ENCODE data around the gene SLC24A3. TPM values are rescaled to one million over a fixed set of nuclear protein-coding genes. Genes with fewer than 3 reads are reported as not detected.

SLC24A3 gene
- total RNA-seq, 1 donor from 2014 or later, result 13.1 TPM

DNA sequence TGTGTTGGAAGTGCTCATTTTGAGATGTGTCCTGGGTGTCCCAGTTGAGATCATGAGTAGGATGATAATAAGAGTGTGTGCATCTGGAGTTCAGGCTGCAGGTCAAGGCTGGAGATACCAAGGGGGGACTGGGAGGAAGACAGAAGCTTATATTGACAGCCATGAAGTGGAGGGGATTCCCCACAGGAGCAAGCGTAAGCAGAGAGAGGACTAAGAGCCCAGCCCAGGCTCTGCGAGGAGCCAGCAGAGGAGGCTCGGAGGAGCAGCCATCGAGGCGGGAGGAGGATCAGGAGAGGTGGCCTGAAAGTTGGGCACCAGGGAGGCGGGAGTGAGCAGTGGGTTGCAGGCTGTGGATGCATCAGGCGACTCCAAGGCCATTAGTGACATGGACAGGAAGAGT is 116.2 kb downstream of the SLC24A3 start:
- Histone ChIP-seq H3K4me1 (peaks cover 4% of the 10 kb centered on the region), H3K4me3 (no peak overlapping the region), H3K27me3 (no peaks in the 10 kb centered on the region), H3K36me3 (no peaks in the 10 kb centered on the region), H3K27ac (no peak overlapping the region), H3K9me3 (no peaks in the 10 kb centered on the region)
- ATAC-seq (no peak), DNase-seq (no peak)
- TF ChIP-seq, protein P1, sequence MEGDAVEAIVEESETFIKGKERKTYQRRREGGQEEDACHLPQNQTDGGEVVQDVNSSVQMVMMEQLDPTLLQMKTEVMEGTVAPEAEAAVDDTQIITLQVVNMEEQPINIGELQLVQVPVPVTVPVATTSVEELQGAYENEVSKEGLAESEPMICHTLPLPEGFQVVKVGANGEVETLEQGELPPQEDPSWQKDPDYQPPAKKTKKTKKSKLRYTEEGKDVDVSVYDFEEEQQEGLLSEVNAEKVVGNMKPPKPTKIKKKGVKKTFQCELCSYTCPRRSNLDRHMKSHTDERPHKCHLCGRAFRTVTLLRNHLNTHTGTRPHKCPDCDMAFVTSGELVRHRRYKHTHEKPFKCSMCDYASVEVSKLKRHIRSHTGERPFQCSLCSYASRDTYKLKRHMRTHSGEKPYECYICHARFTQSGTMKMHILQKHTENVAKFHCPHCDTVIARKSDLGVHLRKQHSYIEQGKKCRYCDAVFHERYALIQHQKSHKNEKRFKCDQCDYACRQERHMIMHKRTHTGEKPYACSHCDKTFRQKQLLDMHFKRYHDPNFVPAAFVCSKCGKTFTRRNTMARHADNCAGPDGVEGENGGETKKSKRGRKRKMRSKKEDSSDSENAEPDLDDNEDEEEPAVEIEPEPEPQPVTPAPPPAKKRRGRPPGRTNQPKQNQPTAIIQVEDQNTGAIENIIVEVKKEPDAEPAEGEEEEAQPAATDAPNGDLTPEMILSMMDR (IDR thresholded peaks at IDR 0.05), result no peak
- intact Hi-C loops (cut with DNase I), result no loop called here

DNA sequence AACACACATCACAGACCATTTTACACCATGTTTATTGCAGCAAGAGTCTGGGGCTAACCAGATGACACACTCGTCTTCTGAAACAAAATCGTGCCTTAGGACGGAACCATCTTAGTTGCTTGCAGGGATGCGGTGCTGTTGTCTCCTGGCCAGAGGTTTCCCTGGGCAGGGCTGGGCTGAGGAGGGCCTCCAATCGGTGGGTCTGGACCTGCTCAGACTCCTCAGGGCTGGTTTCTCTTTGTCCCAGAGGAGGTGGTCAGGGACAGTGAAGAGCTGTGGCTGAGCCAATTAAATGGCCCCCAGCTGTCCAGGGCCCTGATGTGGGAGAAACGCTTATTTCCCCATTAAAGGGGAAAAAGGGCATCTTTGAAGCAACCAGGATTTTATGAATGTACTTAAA is 117.6 kb downstream of the SLC24A3 start:
- DNase-seq (no peak), ATAC-seq (no peak)
- Histone ChIP-seq H3K9me3 (no peaks in the 10 kb centered on the region), H3K27ac (no peak overlapping the region), H3K4me3 (no peak overlapping the region), H3K36me3 (no peaks in the 10 kb centered on the region), H3K4me1 (peaks cover 4% of the 10 kb centered on the region), H3K27me3 (no peaks in the 10 kb centered on the region)
- intact Hi-C loops (cut with DNase I), result no loop called here
- TF ChIP-seq, protein P1 (IDR thresholded peaks at IDR 0.05), result no peak

DNA sequence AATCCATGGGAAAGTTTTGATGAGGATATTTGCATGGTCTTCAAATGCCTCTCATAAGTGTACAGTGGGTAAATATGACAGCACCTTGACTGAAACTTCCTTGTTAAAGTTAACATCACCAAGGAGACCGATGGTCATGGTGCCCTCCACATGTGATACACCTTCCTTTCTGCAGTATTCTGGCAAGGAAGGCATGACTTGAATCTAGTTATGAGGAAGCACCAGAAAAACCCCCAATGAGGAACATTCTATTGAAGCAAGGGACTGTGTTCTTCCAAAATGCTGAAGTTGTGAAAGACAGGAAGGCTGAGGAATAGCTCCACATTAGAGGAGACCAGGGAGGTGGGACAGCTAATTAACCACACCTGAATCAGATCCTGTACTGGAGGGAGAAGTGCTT is 118.3 kb downstream of the SLC24A3 start:
- DNase-seq (no peak), ATAC-seq (no peak)
- Histone ChIP-seq H3K27me3 (no peaks in the 10 kb centered on the region), H3K27ac (no peak overlapping the region), H3K9me3 (no peaks in the 10 kb centered on the region), H3K4me1 (peaks cover 4% of the 10 kb centered on the region), H3K4me3 (no peak overlapping the region), H3K36me3 (no peaks in the 10 kb centered on the region)
- TF ChIP-seq, protein P1 (IDR thresholded peaks at IDR 0.05), result no peak
- intact Hi-C loops (cut with DNase I), result no loop called here

GRCh38 chr20:19333563-19333962 is 121.1 kb downstream of the SLC24A3 start:
- ATAC-seq, result no peak
- peaks cover 4% of the 10 kb centered on the region for H3K4me1 ChIP-seq
- TF ChIP-seq, protein P1 (IDR thresholded peaks at IDR 0.05), result no peak
- H3K36me3 ChIP-seq, result no peaks in the 10 kb centered on the region
- no peaks in the 10 kb centered on the region for H3K9me3 ChIP-seq
- H3K27me3 ChIP-seq, result no peaks in the 10 kb centered on the region
- DNase-seq, result no peak
- H3K27ac ChIP-seq, result no peak overlapping the region
- H3K4me3 ChIP-seq, result no peak overlapping the region
- intact Hi-C loops (cut with DNase I), result no loop called here

- Histone ChIP-seq H3K4me1 (peaks cover 4% of the 10 kb centered on the region), H3K4me3 (no peak overlapping the region), H3K9me3 (no peaks in the 10 kb centered on the region), H3K27ac (no peak overlapping the region), H3K36me3 (no peaks in the 10 kb centered on the region), H3K27me3 (no peaks in the 10 kb centered on the region)
- DNase-seq (no peak), ATAC-seq (peak; percentile 74)
- intact Hi-C loops (cut with DNase I), result no loop called here
- TF ChIP-seq, protein P1 (IDR thresholded peaks at IDR 0.05), result no peak
Measured at GRCh38 chr20:19335341-19335740, 122.9 kb downstream of the SLC24A3 start.

DNA sequence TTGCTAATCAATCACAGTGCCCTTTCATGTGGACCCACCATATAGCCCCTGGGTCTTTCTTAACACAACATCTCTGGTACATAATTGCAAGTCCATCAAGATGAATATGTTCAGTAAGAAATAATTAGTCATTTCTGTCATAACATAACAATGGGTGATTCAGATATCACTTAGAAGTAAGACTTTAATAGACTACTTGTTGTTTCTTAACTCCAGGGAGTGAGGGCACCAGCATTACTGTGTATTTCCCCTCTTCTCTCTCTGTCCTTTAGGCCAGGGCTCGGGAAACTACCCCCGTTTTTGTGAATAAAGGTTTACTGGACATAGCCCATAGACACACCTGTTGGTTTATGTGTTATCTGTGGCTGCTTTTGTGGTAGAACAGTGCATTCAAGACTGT is 123.5 kb downstream of the SLC24A3 start:
- Histone ChIP-seq H3K9me3 (no peaks in the 10 kb centered on the region), H3K4me3 (no peak overlapping the region), H3K4me1 (peaks cover 8% of the 10 kb centered on the region), H3K27me3 (no peaks in the 10 kb centered on the region), H3K27ac (no peak overlapping the region), H3K36me3 (no peaks in the 10 kb centered on the region)
- intact Hi-C loops (cut with DNase I), result no loop called here
- DNase-seq (no peak), ATAC-seq (no peak)
- TF ChIP-seq, protein P1 (IDR thresholded peaks at IDR 0.05), result no peak

Measured in upper lobe of right lung (tissue), 1 donor.